Body of pancreas (tissue), 4 donors: Measurements from ENCODE around the gene RANBP10.

ENCODE experiments used
- POLR2A ChIP-seq, 3 donors: fragments of 450-650 bp; IDR thresholded peaks; one replicate each; pipeline ENCODE4 v1.6.1; 2016; ENCODE audit warnings: antibody characterized with exemption in 3 of 3, mild to moderate bottlenecking in 2 of 3
- TF ChIP-seq, protein P1 (sequence below), 7 experiments: fragments of 450-650 bp in 4 of 7; fragments of 200-600 bp in 3 of 7; sonication (generic) in 3 of 7; IDR thresholded peaks; one replicate each; pipeline ENCODE4 v1.5.1; 2016 to 2019; ENCODE audit warnings: antibody characterized with exemption in 7 of 7

DNA sequence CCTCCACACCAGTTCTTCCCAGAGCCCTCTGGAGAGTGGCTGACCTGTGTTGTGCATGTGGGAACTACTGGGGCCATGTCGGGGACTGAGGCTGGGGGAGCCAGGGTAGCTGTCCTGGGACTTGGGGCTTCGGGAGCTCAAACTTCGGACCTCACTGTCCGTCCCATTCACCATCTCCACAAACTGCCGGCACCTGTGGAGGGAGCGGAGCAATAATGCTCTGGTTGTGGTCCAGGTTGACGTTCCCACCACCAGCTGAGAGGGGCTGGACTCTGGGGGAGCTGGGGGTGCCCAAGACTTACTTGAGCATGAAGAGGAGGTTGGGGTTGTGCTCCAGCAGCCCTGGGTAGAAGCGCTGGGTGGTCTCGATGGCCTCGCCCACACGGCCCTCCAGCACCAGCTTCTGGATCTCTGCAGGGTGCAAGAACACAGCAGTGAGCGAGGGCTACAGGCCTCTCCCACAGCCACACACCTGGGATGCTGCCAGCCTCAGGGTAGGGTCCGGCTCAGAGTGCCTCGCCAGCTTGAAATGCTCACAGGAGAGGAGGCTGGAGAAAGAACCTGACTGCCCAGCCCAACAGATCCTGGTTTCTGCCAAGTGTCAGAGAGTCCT, 76.6 kb downstream of the RANBP10 start:
- TF ChIP-seq, protein P1, sequence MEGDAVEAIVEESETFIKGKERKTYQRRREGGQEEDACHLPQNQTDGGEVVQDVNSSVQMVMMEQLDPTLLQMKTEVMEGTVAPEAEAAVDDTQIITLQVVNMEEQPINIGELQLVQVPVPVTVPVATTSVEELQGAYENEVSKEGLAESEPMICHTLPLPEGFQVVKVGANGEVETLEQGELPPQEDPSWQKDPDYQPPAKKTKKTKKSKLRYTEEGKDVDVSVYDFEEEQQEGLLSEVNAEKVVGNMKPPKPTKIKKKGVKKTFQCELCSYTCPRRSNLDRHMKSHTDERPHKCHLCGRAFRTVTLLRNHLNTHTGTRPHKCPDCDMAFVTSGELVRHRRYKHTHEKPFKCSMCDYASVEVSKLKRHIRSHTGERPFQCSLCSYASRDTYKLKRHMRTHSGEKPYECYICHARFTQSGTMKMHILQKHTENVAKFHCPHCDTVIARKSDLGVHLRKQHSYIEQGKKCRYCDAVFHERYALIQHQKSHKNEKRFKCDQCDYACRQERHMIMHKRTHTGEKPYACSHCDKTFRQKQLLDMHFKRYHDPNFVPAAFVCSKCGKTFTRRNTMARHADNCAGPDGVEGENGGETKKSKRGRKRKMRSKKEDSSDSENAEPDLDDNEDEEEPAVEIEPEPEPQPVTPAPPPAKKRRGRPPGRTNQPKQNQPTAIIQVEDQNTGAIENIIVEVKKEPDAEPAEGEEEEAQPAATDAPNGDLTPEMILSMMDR (IDR thresholded peaks at IDR 0.05): no peak
- TF ChIP-seq POLR2A (IDR thresholded peaks at IDR 0.05): no peak
